ENCODE data around the gene TLCD3A.
"Not testable (repeated sequence)": the region's sequence is repeated elsewhere in the genome, so short reads cannot be mapped to it uniquely, and the experiment has no call there.

TLCD3A gene

DNA sequence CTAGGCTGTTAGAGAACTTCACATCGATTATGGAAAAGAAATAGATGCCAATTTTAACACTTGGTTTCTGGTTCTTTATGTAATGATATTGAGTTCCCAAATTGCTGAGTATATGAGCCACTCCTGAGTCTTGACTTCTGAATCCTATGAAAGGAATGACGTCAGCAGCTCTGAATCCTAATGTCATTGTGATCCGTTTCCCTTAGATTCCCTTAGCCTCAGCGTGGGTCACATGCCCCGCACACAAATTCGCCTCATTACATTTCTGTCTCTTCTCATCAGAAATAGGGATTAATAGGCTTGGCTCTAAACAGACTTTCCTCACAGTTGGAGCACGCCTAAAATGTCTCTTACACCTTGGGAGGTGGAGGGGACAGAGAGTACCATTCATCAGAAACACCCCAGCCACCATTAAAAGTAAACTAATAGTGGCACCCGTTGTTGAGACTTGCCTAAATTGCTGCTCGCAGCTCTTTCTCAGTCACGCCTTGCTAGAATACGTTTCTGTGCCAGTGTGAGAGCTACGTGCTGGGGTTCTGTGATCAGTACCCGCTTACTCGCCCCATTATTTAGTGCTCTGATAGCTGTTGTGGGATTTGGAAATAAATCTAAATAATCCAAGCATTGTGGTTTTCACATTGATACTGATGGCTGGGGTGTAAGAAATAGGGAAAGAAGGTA, 56.9 kb downstream of the TLCD3A start:
- DNase-seq (ENCODE audit: low spot score) = no peak

DNA sequence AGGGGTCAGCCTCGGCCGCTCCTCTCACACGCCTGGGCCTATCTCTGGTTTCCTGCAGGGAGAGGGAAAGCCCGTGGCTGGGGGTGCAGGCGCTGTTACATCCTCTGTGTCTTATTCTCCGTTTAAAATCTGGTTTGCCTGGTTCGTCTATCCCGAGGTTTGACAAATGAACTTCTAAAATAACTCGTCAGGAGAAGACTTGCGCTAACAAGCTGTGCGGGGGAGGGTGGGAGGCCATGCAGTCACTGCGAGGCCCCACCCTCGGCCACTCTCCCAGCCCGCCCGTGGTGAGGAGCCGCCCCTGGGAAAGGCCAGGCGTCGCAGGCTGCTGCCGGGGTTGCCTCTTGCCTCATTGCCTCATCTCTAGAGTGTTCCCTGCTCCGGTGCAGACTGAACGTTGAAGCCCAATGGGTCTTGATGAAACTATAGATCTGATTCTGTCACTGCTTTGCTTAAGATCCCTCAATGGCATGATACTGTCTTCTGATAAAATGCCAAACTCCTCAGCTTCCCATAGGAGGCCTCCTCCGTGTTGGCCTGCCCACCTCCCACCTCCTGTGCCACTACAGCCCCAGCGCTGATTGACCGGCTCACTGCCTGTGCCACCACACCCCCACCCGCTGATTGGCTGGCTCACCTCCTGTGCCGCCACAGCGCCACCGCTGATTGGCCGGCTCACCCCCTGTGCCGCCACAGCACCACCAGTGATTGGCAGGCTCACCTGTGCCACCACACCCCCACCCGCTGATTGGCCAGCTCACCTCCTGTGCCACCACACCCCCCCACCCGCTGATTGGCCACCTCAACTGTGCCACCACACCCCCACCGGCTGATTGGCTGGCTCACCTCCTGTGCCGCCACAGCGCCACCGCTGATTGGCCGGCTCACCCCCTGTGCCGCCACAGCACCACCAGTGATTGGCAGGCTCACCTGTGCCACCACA, 57.8 kb downstream of the TLCD3A start:
- DNase-seq (ENCODE audit: low spot score) = not testable (repeated sequence)

DNA sequence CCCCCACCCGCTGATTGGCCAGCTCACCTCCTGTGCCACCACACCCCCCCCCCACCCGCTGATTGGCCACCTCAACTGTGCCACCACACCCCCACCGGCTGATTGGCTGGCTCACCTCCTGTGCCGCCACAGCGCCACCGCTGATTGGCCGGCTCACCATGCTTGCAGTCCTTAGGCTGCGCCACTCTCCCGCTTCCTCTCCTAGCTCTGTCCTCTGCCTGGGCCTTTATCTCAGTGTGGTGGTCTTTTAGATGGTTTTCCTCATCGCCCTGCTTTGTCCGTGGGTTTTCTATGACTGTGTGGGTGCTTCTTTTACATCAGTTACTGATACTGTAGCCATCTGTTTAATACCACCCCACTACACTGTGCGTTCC, 58.5 kb downstream of the TLCD3A start:
- DNase-seq (ENCODE audit: low spot score) = not testable (repeated sequence)

DNA sequence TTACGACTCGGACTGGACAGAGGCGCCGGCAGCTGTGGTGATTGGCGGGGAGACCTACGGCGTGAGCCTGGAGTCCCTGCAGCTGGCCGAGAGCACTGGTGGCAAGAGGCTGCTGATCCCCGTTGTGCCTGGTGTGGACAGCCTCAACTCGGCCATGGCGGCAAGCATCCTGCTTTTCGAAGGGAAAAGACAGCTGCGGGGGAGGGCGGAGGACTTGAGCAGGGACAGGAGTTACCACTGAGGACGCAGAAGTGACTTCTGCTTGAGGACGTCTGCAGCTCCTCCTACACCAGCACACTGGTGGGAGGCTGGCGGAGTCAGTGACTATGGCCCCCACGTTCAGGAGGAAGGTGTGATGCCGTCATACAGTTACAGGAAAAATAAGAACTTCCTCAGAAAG, 59.4 kb downstream of the TLCD3A start:
- no peak for DNase-seq (ENCODE audit: low spot score)

DNA sequence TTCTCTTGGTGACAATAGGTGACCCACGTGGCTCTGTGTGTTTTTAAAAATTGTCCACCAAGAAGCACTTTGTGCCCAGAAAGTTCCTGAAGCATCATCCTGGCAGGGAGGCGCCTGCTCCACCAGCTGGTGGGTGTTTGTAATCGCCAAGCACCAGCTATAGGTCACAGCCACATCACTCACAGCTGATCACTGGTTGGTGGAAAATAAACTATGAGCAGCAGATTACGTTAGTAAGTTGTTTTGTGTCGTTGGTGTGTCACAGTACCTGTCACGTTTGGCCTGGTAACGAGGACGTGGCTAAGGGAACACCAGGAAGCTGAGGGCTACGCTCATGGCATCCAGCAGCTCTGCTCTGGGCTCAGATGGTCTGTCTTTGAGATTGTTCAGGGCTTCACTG, 59.9 kb downstream of the TLCD3A start:
- no peak for DNase-seq (ENCODE audit: low spot score)
